ENCODE results near the gene SLC25A4.

SLC25A4 gene

GRCh38 chr4:185122681-185123345, 20.3 kb upstream of the SLC25A4 start:
- no peaks in the 10 kb centered on the region for H3K36me3 ChIP-seq (ENCODE audit: control insufficient read depth in 2 of 2, insufficient read depth in 1 of 2, low read length in 2 of 2)
- H3K4me1 ChIP-seq (ENCODE audit: control insufficient read depth, insufficient read depth, low read length) = peaks cover 6% of the 10 kb centered on the region
- no peak overlapping the region for H3K27ac ChIP-seq (ENCODE audit: extremely low read depth, low read depth, low read length)
- no peaks in the 10 kb centered on the region for H3K9me3 ChIP-seq (ENCODE audit: control insufficient read depth, insufficient read depth, low read depth, low read length)
- POLR2A ChIA-PET = interaction anchor here (1.3 kb wide), 1 partner anchor 20 kb away, joined by 6 read pairs; the partner anchor contains the start of gene SLC25A4
- no peak overlapping the region for H3K4me3 ChIP-seq (ENCODE audit: low read depth, low read length)
- CTCF ChIA-PET = interaction anchor here (0.6 to 1.1 kb wide), 4 partner anchors 14 to 474 kb away, joined by 3 to 4 read pairs (median 3); no protein-coding TSS in a partner anchor
- TF ChIP-seq KLF8 (tag by site-specific recombination; IDR thresholded peaks at IDR 0.05) (0 out of 2 replicates have a peak, but pooled peaks have one; percentile 34), ZNF677 (tag by site-specific recombination; IDR thresholded peaks at IDR 0.05) (no peak), BCL6B (tag by site-specific recombination; IDR thresholded peaks at IDR 0.05) (no peak), SP7 (tag by site-specific recombination; IDR thresholded peaks at IDR 0.05) (peak; percentile 70), TCF7L2 (IDR thresholded peaks at IDR 0.05; ENCODE audit: borderline replicate concordance, low read depth, low read length) (peak; percentile 58; the same call in 1 of the 2 replicates), ZNF600 (tag by site-specific recombination; IDR thresholded peaks at IDR 0.05) (no peak), ZNF692 (tag by site-specific recombination; IDR thresholded peaks at IDR 0.05) (peak; percentile 34; the same call in 1 of the 2 replicates), GFI1B (tag by site-specific recombination; IDR thresholded peaks at IDR 0.05) (peak; percentile 45; the same call in 1 of the 2 replicates), ZNF623 (tag by site-specific recombination; IDR thresholded peaks at IDR 0.05) (no peak), ZNF654 (tag by site-specific recombination; IDR thresholded peaks at IDR 0.05; ENCODE audit: low read depth) (no peak), ZNF2 (tag by site-specific recombination; IDR thresholded peaks at IDR 0.05) (no peak), ZNF561 (tag by site-specific recombination; IDR thresholded peaks at IDR 0.05; ENCODE audit: borderline replicate concordance) (no peak), ZNF394 (tag by site-specific recombination; IDR thresholded peaks at IDR 0.05; ENCODE audit: borderline replicate concordance) (no peak), OSR2 (tag by site-specific recombination; IDR thresholded peaks at IDR 0.05) (peak; percentile 86), ZNF629 (tag by site-specific recombination; IDR thresholded peaks at IDR 0.05) (0 out of 2 replicates have a peak, but pooled peaks have one; percentile 16), ZNF513 (tag by site-specific recombination; IDR thresholded peaks at IDR 0.05) (peak; percentile 24; the same call in 1 of the 2 replicates), ZNF366 (tag by site-specific recombination; conservative IDR thresholded peaks at IDR 0.05) (peak; percentile 54), WT1 (tag by site-specific recombination; IDR thresholded peaks at IDR 0.05) (0 out of 2 replicates have a peak, but pooled peaks have one; percentile 23), PBX3 (CRISPR knock-in tag; IDR thresholded peaks at IDR 0.05) (no peak), SCRT2 (tag by site-specific recombination; IDR thresholded peaks at IDR 0.05) (0 out of 2 replicates have a peak, but pooled peaks have one; percentile 29), ZNF747 (tag by site-specific recombination; IDR thresholded peaks at IDR 0.05) (no peak), ZNF24 (tag by site-specific recombination; IDR thresholded peaks at IDR 0.05) (no peak), RBAK (tag by site-specific recombination; IDR thresholded peaks at IDR 0.05) (no peak), ZBTB48 (tag by site-specific recombination; IDR thresholded peaks at IDR 0.05) (no peak), ZNF521 (tag by site-specific recombination; IDR thresholded peaks at IDR 0.05) (no peak), ZNF621 (tag by site-specific recombination; IDR thresholded peaks at IDR 0.05) (no peak)
- TF ChIP-seq, protein P1, sequence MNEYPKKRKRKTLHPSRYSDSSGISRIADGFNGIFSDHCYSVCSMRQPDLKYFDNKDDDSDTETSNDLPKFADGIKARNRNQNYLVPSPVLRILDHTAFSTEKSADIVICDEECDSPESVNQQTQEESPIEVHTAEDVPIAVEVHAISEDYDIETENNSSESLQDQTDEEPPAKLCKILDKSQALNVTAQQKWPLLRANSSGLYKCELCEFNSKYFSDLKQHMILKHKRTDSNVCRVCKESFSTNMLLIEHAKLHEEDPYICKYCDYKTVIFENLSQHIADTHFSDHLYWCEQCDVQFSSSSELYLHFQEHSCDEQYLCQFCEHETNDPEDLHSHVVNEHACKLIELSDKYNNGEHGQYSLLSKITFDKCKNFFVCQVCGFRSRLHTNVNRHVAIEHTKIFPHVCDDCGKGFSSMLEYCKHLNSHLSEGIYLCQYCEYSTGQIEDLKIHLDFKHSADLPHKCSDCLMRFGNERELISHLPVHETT (tag by site-specific recombination; IDR thresholded peaks at IDR 0.05) = no peak
- TF ChIP-seq, protein P2, sequence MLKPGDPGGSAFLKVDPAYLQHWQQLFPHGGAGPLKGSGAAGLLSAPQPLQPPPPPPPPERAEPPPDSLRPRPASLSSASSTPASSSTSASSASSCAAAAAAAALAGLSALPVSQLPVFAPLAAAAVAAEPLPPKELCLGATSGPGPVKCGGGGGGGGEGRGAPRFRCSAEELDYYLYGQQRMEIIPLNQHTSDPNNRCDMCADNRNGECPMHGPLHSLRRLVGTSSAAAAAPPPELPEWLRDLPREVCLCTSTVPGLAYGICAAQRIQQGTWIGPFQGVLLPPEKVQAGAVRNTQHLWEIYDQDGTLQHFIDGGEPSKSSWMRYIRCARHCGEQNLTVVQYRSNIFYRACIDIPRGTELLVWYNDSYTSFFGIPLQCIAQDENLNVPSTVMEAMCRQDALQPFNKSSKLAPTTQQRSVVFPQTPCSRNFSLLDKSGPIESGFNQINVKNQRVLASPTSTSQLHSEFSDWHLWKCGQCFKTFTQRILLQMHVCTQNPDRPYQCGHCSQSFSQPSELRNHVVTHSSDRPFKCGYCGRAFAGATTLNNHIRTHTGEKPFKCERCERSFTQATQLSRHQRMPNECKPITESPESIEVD (tag by site-specific recombination; IDR thresholded peaks at IDR 0.05) = peak; percentile 48; the same call in 1 of the 2 replicates
- TF ChIP-seq, protein P3, sequence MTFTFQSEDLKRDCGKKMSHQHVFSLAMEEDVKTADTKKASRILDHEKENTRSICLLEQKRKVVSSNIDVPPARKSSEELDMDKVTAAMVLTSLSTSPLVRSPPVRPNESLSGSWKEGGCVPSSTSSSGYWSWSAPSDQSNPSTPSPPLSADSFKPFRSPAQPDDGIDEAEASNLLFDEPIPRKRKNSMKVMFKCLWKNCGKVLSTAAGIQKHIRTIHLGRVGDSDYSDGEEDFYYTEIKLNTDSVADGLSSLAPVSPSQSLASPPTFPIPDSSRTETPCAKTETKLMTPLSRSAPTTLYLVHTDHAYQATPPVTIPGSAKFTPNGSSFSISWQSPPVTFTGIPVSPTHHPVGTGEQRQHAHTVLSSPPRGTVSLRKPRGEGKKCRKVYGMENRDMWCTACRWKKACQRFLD (tag by site-specific recombination; IDR thresholded peaks at IDR 0.05) = no peak
